ENCODE measurements around the gene NDUFA8.
A peak's percentile ranks its signal among the peaks of the same experiment; 100 is the strongest.

Gene NDUFA8

DNA sequence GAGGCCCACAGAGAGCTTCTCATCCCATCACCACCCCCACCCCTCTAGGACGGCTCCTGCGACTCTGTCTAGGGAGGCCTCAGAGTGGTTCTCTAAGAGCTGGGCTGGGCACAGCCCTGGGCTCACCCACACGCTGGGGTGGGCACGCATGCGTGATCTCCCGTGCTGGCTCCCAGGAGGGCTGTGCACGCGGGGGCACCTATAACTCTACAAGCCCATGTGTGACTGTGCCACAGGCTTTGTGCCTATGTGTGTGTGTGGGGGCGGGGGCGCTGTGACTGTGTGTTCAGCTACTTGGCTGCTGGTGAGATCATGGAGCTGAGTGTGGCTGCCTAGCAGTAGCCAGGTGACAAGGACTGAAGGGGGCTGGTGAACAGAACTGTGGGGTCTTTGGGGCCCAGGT, 32.2 kb downstream of the NDUFA8 start:
- no peak for DNase-seq (ENCODE audit: low spot score in 2 of 2)
- Histone ChIP-seq H3K4me3 (no peak overlapping the region), H3K4me1 (no peaks in the 10 kb centered on the region), H3K27me3 (ENCODE audit: low read depth) (no peaks in the 10 kb centered on the region), H3K36me3 (replicated peaks) (no peaks in the 10 kb centered on the region), H3K9me3 (no peaks in the 10 kb centered on the region)
- in situ Hi-C loops (cut with MboI; ENCODE audit: low sequenced_read_pairs), result no loop called here

DNA sequence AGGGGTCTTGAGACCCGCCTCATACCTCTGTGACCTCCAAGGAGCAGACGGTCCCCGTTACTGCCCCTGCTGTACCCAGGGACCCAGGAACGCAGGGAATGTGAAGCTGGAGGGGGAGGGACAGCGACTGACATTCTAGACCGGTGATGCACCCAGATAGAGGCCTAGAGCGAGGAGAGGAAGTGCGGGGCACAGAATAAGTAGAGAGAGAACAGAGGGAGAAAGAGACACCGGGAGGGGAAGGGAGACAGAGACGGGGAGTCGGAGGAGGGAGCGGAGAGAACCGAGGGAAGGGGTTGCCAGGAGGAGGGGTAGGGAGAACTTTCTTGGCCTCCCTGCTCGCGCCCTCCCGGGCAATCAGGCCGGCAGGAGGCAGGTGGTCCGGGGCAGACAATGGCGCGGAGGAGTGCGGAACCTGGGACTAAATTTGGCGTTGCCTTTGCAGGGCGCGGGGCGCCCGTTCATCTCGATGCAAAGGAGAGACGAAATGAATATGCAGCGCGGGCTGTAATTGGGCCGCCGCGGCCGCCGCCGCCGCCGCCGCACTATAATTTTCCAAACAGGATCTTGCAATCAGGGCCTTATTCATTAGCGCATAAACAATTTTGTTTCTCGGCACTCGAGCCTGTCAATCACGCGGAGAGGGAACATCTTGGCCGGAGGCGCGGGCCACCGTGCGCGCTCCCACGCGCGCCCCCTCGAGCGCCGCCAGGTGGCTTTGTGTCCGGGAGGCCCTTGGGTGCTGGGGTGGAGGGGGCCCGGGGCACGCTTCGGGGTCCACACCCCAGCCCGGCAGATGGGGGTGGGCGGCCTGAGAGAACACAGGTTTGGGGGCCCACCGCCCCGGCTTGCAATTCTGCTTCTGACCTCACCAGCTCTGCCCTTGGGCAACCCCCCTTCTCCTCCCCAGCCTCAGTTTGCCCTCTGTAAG, 33.0 kb downstream of the NDUFA8 start:
- Histone ChIP-seq H3K9me3 (no peaks in the 10 kb centered on the region), H3K27me3 (ENCODE audit: low read depth) (no peaks in the 10 kb centered on the region), H3K36me3 (replicated peaks) (no peaks in the 10 kb centered on the region), H3K4me3 (no peak overlapping the region), H3K4me1 (no peaks in the 10 kb centered on the region)
- no peak for DNase-seq (ENCODE audit: low spot score in 2 of 2)
- in situ Hi-C loops (cut with MboI; ENCODE audit: low sequenced_read_pairs), result no loop called here

GRCh38 chr9:122125509-122126330, 33.9 kb downstream of the NDUFA8 start:
- in situ Hi-C loops (cut with MboI; ENCODE audit: low sequenced_read_pairs), result no loop called here
- DNase-seq (ENCODE audit: low spot score in 2 of 2), result no peak

GRCh38 chr9:122125158-122125508, 34.4 kb downstream of the NDUFA8 start:
- Histone ChIP-seq H3K4me3 (no peak overlapping the region), H3K27me3 (ENCODE audit: low read depth) (no peaks in the 10 kb centered on the region), H3K9me3 (no peaks in the 10 kb centered on the region), H3K36me3 (replicated peaks) (no peaks in the 10 kb centered on the region), H3K4me1 (no peaks in the 10 kb centered on the region)
- peak; percentile 46 to 86 for DNase-seq (ENCODE audit: low spot score in 2 of 2)
- in situ Hi-C loops (cut with MboI; ENCODE audit: low sequenced_read_pairs), result no loop called here

More at GRCh38 chr9:122125509-122126330, 33.9 kb downstream of the NDUFA8 start:
- Histone ChIP-seq H3K9me3 (no peaks in the 10 kb centered on the region), H3K36me3 (replicated peaks) (no peaks in the 10 kb centered on the region), H3K27me3 (ENCODE audit: low read depth) (no peaks in the 10 kb centered on the region), H3K4me1 (no peaks in the 10 kb centered on the region), H3K4me3 (no peak overlapping the region)

DNA sequence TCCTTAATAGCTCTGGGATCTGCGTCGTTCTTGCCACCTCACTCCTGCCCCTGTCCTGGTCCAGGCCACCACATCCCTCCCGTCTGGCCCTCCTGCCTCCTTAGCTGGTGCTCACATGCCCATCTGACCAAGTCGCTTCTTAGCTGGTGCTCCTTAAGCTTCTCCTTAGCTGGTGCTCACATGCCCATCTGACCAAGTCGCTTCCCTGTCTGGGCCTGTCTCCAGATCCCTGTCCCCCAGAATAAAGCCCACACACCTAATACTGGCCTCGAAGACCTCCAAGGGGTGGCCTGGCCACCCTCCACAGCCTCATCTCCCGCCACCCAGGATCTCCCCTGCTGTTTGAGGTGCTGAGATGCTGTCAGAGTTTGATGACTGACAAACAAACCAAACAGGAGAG, 35.1 kb downstream of the NDUFA8 start:
- H3K36me3 ChIP-seq (replicated peaks), result no peaks in the 10 kb centered on the region
- H3K9me3 ChIP-seq, result no peaks in the 10 kb centered on the region
- no peaks in the 10 kb centered on the region for H3K27me3 ChIP-seq (ENCODE audit: low read depth)
- in situ Hi-C loops (cut with MboI; ENCODE audit: low sequenced_read_pairs), result loop anchor here (5.0 to 25.0 kb wide), 4 partner anchors 223 to 1238 kb away; partner anchors contain the start of gene CRB2
- H3K4me1 ChIP-seq, result no peaks in the 10 kb centered on the region
- no peak for DNase-seq (ENCODE audit: low spot score in 2 of 2)
- no peak overlapping the region for H3K4me3 ChIP-seq

GRCh38 chr9:122124048-122124447, 35.5 kb downstream of the NDUFA8 start:
- no peaks in the 10 kb centered on the region for H3K9me3 ChIP-seq
- H3K4me3 ChIP-seq, result no peak overlapping the region
- H3K4me1 ChIP-seq, result no peaks in the 10 kb centered on the region
- in situ Hi-C loops (cut with MboI; ENCODE audit: low sequenced_read_pairs), result loop anchor here (5.0 to 25.0 kb wide), 4 partner anchors 223 to 1238 kb away; partner anchors contain the start of gene CRB2
- no peaks in the 10 kb centered on the region for H3K36me3 ChIP-seq (replicated peaks)
- no peaks in the 10 kb centered on the region for H3K27me3 ChIP-seq (ENCODE audit: low read depth)
- DNase-seq (ENCODE audit: low spot score in 2 of 2), result no peak

- H3K27me3 ChIP-seq (ENCODE audit: low read depth), result no peaks in the 10 kb centered on the region
- no peaks in the 10 kb centered on the region for H3K9me3 ChIP-seq
- DNase-seq (ENCODE audit: low spot score in 2 of 2), result peak; percentile 43 to 86
- no peaks in the 10 kb centered on the region for H3K4me1 ChIP-seq
- no peaks in the 10 kb centered on the region for H3K36me3 ChIP-seq (replicated peaks)
- H3K4me3 ChIP-seq, result no peak overlapping the region
- in situ Hi-C loops (cut with MboI; ENCODE audit: low sequenced_read_pairs), result loop anchor here (5.0 to 25.0 kb wide), 4 partner anchors 224 to 1239 kb away; partner anchors contain the start of gene CRB2
Measured at GRCh38 chr9:122122903-122123632, 36.5 kb downstream of the NDUFA8 start.

DNA sequence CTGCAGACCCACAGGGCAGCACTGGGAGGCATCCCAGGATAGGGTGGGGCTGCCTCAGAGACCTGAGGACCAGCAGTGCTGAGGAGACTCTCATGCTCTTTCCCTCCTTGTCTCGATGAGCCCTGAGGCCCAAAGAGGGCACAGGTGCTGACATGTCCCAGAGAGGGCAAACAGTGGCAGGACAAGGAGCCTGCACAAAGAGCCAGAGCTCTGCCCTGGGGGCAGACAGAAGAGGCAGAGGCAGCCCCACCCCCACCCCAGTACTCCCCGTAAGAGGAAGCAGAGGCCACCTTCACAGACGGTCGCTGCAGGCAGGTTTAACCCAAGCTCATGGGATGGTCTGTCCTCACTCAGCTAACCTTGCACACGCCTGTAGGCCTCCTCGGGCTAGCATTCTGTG, 37.1 kb downstream of the NDUFA8 start:
- DNase-seq (ENCODE audit: low spot score in 2 of 2), result no peak
- Histone ChIP-seq H3K4me3 (no peak overlapping the region), H3K27me3 (ENCODE audit: low read depth) (no peaks in the 10 kb centered on the region), H3K36me3 (replicated peaks) (no peaks in the 10 kb centered on the region), H3K4me1 (no peaks in the 10 kb centered on the region), H3K9me3 (no peaks in the 10 kb centered on the region)
- in situ Hi-C loops (cut with MboI; ENCODE audit: low sequenced_read_pairs), result loop anchor here (5.0 to 25.0 kb wide), 4 partner anchors 225 to 1240 kb away; partner anchors contain the start of gene CRB2

DNA sequence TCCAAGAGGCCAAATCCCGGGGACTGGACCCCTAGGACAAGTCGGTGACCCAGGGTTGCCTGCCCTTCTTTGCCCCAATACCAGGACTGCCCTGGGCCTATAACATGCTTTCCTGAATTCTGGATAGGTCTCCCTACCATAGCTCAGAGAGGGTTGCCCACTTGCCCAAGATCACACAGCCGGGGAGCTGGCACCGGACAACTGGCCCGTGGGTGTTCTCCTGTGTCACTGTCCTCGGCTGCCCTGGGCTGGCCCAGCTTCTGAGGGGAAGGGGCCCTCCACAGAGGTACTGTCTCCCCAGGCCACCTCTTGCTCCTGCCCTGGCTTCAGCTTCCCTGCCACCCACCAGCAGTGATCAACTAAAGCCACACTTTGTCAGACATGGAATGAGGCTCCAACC, 37.6 kb downstream of the NDUFA8 start:
- no peaks in the 10 kb centered on the region for H3K4me1 ChIP-seq
- in situ Hi-C loops (cut with MboI; ENCODE audit: low sequenced_read_pairs), result loop anchor here (5.0 to 25.0 kb wide), 4 partner anchors 225 to 1240 kb away; partner anchors contain the start of gene CRB2
- no peak for DNase-seq (ENCODE audit: low spot score in 2 of 2)

GRCh38 chr9:122121391-122121790, 38.2 kb downstream of the NDUFA8 start:
- in situ Hi-C loops (cut with MboI; ENCODE audit: low sequenced_read_pairs), result loop anchor here (5.0 to 25.0 kb wide), 4 partner anchors 226 to 1241 kb away; partner anchors contain the start of gene CRB2

More for the DNA sequence above, 37.6 kb downstream of the NDUFA8 start:
- Histone ChIP-seq H3K9me3 (no peaks in the 10 kb centered on the region), H3K36me3 (replicated peaks) (no peaks in the 10 kb centered on the region), H3K27me3 (ENCODE audit: low read depth) (no peaks in the 10 kb centered on the region), H3K4me3 (no peak overlapping the region)

DNA sequence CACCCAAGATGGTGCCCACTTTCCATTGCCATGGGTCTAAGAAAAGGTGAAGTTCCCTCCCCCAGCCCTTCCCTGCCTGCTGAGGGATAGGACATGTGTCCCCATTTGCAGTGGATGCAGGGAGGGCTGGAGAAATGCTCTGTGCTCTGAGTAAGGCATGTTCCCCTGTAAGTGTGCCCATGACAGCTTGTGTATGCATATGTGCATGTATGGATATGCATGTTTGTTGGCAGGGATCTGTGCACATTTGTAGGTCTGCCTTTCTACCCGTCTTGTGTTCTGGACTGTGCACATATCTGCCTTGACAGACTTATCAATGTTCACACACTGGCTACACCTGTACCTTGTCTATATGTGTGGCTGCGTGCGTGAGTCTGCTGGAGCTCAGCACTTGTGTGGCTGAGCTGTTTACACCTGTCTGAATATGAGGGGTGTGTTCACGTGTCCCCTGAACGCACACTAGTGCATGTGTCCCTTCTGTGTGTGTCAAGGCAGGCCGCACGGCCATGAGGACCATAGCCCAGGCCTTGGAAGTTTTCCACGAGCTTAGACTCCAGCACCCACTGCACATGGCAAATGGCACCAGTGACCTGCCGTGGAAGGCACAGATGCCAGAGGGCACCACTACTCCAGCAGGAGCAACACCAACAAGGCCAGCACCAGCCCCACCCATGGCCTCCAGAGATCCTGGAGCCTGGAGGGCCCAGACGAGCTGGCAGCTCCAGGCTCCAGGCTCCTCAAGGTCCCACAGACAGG, 39.1 kb downstream of the NDUFA8 start:
- Histone ChIP-seq H3K36me3 (replicated peaks) (no peaks in the 10 kb centered on the region), H3K27me3 (ENCODE audit: low read depth) (no peaks in the 10 kb centered on the region), H3K4me1 (no peaks in the 10 kb centered on the region), H3K9me3 (no peaks in the 10 kb centered on the region), H3K4me3 (no peak overlapping the region)
- in situ Hi-C loops (cut with MboI; ENCODE audit: low sequenced_read_pairs), result loop anchor here (5.0 to 25.0 kb wide), 4 partner anchors 227 to 1242 kb away; partner anchors contain the start of gene CRB2
- no peak for DNase-seq (ENCODE audit: low spot score in 2 of 2)

More at GRCh38 chr9:122121391-122121790, 38.2 kb downstream of the NDUFA8 start:
- H3K4me3 ChIP-seq, result no peak overlapping the region
- no peak for DNase-seq (ENCODE audit: low spot score in 2 of 2)
- H3K36me3 ChIP-seq (replicated peaks), result no peaks in the 10 kb centered on the region
- no peaks in the 10 kb centered on the region for H3K9me3 ChIP-seq
- H3K4me1 ChIP-seq, result no peaks in the 10 kb centered on the region
- no peaks in the 10 kb centered on the region for H3K27me3 ChIP-seq (ENCODE audit: low read depth)

DNA sequence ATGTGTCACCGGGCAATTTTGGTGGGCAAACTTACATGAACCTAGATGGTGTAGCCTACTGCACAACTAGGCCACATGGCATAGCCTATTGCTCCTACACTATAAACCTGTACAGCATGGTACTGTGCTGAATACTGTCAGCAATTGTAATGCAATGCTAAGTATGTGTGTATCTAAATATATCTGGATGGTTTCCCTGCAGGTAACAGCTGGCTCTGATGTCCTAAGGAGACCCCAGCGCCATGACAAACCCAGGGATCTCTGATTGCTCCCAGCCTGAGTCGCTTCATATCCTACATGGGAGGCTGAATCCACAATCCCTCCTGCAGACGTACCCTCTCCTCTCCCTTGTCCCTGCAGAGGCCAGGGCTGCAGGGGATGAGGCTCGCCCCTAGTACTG, 39.9 kb downstream of the NDUFA8 start:
- H3K9me3 ChIP-seq, result no peaks in the 10 kb centered on the region
- DNase-seq (ENCODE audit: low spot score in 2 of 2), result no peak
- in situ Hi-C loops (cut with MboI; ENCODE audit: low sequenced_read_pairs), result loop anchor here (5.0 to 25.0 kb wide), 4 partner anchors 228 to 1243 kb away; partner anchors contain the start of gene CRB2

More for the DNA sequence above, 39.9 kb downstream of the NDUFA8 start:
- Histone ChIP-seq H3K4me1 (no peaks in the 10 kb centered on the region), H3K4me3 (no peak overlapping the region), H3K27me3 (ENCODE audit: low read depth) (no peaks in the 10 kb centered on the region), H3K36me3 (replicated peaks) (no peaks in the 10 kb centered on the region)
